Upper lobe of right lung (tissue), 1 donor: ENCODE measurements around the gene HIC1. TPM values are rescaled to one million over a fixed set of nuclear protein-coding genes. Genes with fewer than 3 reads are reported as not detected.

Source experiments
- ATAC-seq: fragments of 200-7000 bp; cut with Tn5 transposase; one replicate; pipeline ENCODE4 v1.9.1; 2020; ENCODE audit warnings: mild to moderate bottlenecking, moderate library complexity
- DNase-seq: peaks from one replicate; pipeline ENCODE4 v3.0.0-alpha.2; 2020
- H3K27ac ChIP-seq: fragments of 200-600 bp; one replicate; pipeline ENCODE4 v1.8.0; 2022
- H3K27me3 ChIP-seq: fragments of 200-600 bp; one replicate; pipeline ENCODE4 v1.8.0; 2022; ENCODE audit warnings: mild to moderate bottlenecking
- H3K36me3 ChIP-seq: fragments of 200-600 bp; one replicate; pipeline ENCODE4 v1.8.0; 2022
- H3K4me1 ChIP-seq: fragments of 200-600 bp; one replicate; pipeline ENCODE4 v1.8.0; 2022
- H3K4me3 ChIP-seq: fragments of 200-600 bp; one replicate; pipeline ENCODE4 v1.8.0; 2022; ENCODE audit warnings: mild to moderate bottlenecking
- H3K9me3 ChIP-seq: fragments of 200-600 bp; one replicate; pipeline ENCODE4 v1.8.0; 2022
- intact Hi-C: fragments of 100-400 bp; cut with DNase I; formaldehyde crosslinking; loops from one replicate; pipeline ENCODE4 v1.11.0; 2022
- total RNA-seq: library from RNA; stranded (reverse); fragmentation: NEBNext Ultra II Directional; extraction: Animal tissue kit (Norgen Biotek cat#: 25700); gene quantifications from one replicate; pipeline ENCODE4 v1.2.1, GENCODE V29; 2021
- TF ChIP-seq, protein P1 (sequence below): fragments of 200-600 bp; IDR thresholded peaks from one replicate; pipeline ENCODE4 v1.8.0; 2022; ENCODE audit warnings: antibody characterized with exemption
- donor health status: DM: no; HTN: yes; CAD: no; lungs with severe emphysema.

HIC1 gene
- total RNA-seq, 1 donor from 2014 or later: 20.8 TPM

DNA sequence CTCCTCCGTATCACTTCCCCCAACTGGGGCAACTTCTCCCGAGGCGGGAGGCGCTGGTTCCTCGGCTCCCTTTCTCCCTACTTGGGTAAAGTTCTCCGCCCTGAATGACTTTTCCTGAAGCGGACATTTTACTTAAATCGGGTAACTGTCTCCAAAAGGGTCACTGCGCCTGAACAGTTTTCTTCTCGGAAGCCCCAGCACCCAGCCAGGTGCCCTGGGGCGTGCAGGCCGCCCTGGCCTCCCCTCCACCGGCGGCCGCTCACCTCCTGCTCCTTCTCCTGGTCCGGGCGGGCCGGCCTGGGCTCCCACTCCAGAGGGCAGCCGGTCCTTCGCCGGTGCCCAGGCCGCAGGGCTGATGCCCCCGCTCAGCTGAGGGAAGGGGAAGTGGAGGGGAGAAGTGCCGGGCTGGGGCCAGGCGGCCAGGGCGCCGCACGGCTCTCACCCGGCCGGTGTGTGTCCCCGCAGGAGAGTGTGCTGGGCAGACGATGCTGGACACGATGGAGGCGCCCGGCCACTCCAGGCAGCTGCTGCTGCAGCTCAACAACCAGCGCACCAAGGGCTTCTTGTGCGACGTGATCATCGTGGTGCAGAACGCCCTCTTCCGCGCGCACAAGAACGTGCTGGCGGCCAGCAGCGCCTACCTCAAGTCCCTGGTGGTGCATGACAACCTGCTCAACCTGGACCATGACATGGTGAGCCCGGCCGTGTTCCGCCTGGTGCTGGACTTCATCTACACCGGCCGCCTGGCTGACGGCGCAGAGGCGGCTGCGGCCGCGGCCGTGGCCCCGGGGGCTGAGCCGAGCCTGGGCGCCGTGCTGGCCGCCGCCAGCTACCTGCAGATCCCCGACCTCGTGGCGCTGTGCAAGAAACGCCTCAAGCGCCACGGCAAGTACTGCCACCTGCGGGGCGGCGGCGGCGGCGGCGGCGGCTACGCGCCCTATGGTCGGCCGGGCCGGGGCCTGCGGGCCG lies 1.6 kb downstream of the HIC1 start:
- Histone ChIP-seq H3K4me1 (peaks cover 48% of the 10 kb centered on the region), H3K27ac (peak overlapping the region; percentile 84), H3K4me3 (peak overlapping the region; percentile 67), H3K9me3 (no peaks in the 10 kb centered on the region), H3K36me3 (peaks cover 13% of the 10 kb centered on the region), H3K27me3 (peaks cover under 1% of the 10 kb centered on the region)
- no peak for DNase-seq
- TF ChIP-seq, protein P1, sequence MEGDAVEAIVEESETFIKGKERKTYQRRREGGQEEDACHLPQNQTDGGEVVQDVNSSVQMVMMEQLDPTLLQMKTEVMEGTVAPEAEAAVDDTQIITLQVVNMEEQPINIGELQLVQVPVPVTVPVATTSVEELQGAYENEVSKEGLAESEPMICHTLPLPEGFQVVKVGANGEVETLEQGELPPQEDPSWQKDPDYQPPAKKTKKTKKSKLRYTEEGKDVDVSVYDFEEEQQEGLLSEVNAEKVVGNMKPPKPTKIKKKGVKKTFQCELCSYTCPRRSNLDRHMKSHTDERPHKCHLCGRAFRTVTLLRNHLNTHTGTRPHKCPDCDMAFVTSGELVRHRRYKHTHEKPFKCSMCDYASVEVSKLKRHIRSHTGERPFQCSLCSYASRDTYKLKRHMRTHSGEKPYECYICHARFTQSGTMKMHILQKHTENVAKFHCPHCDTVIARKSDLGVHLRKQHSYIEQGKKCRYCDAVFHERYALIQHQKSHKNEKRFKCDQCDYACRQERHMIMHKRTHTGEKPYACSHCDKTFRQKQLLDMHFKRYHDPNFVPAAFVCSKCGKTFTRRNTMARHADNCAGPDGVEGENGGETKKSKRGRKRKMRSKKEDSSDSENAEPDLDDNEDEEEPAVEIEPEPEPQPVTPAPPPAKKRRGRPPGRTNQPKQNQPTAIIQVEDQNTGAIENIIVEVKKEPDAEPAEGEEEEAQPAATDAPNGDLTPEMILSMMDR: no peak
- ATAC-seq: peak; percentile 3
- intact Hi-C loops: no loop called here

GRCh38 chr17:2057175-2057759 lies 2.4 kb downstream of the HIC1 start:
- Histone ChIP-seq H3K27me3 (no peaks in the 10 kb centered on the region), H3K4me3 (peak overlapping the region; percentile 19), H3K36me3 (peaks cover 16% of the 10 kb centered on the region), H3K9me3 (no peaks in the 10 kb centered on the region), H3K27ac (peak overlapping the region; percentile 72), H3K4me1 (peaks cover 54% of the 10 kb centered on the region)
- intact Hi-C loops: no loop called here
- TF ChIP-seq, protein P1: no peak
- DNase-seq (no peak), ATAC-seq (no peak)

GRCh38 chr17:2057760-2058585 lies 3.1 kb downstream of the HIC1 start:
- Histone ChIP-seq H3K27me3 (no peaks in the 10 kb centered on the region), H3K4me1 (peaks cover 61% of the 10 kb centered on the region), H3K36me3 (peaks cover 16% of the 10 kb centered on the region), H3K27ac (peak overlapping the region; percentile 72), H3K4me3 (peak overlapping the region; percentile 21), H3K9me3 (no peaks in the 10 kb centered on the region)
- ATAC-seq: no peak
- DNase-seq: no peak
- TF ChIP-seq, protein P1: no peak
- intact Hi-C loops: no loop called here

GRCh38 chr17:2058586-2059546 lies 4.0 kb downstream of the HIC1 start:
- Histone ChIP-seq H3K4me1 (peaks cover 63% of the 10 kb centered on the region), H3K27ac (peak overlapping the region; percentile 72), H3K9me3 (no peaks in the 10 kb centered on the region), H3K36me3 (peaks cover 16% of the 10 kb centered on the region), H3K27me3 (no peaks in the 10 kb centered on the region), H3K4me3 (peak overlapping the region; percentile 21)
- peak; percentile 77 for ATAC-seq
- intact Hi-C loops: no loop called here
- TF ChIP-seq, protein P1: peak; percentile 73
- peak; percentile 93 for DNase-seq
